ENCODE data around the gene PRDM2. TPM values are rescaled to one million over a fixed set of nuclear protein-coding genes. Genes with fewer than 3 reads are reported as not detected.

Gene PRDM2
- total and polyA plus RNA-seq, 2 donors from 2014 or later = 8.2 to 42.6 TPM

DNA sequence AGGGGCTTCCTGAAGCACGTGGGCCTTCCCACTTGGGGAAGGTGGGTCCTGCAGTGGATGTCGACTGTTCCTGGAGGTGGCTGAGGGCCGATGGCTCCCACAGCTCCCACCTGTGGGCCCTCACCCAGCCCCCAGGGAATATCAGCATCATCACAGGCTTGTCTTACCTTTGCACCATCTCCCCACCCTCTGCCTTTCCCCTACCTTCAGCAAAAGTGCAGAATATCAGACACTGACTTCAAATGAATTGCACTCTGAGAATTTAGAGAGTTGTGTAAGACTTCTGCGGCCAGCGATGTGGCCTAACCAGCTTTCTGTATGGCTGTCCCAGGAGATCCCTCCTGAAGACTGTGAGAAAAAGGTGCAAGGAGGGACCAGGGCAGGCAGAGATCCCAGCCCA lies 105.4 kb downstream of the PRDM2 start:
- no peaks in the 10 kb centered on the region for H3K27me3 ChIP-seq (ENCODE audit: control insufficient read depth, insufficient read depth, low read length)
- no peak overlapping the region for H3K27ac ChIP-seq (ENCODE audit: low read depth in 2 of 2, low read length in 2 of 2)
- no peak overlapping the region for H3K4me3 ChIP-seq (ENCODE audit: low read length in 3 of 3)
- DNase-seq (no peak), FAIRE-seq (no peak)
- no peaks in the 10 kb centered on the region for H3K36me3 ChIP-seq (ENCODE audit: control insufficient read depth in 2 of 3, insufficient read depth in 3 of 3, low read length in 3 of 3)
- peaks cover 0 to 4% (median 3%) of the 10 kb centered on the region in 3 donors for H3K4me1 ChIP-seq (ENCODE audit: control insufficient read depth in 2 of 3, insufficient read depth in 2 of 3, low read depth in 1 of 3, low read length in 3 of 3)
- no peak overlapping the region for H3K9ac ChIP-seq (ENCODE audit: low read length in 3 of 3)
- no peaks in the 10 kb centered on the region for H3K9me3 ChIP-seq (ENCODE audit: control insufficient read depth in 2 of 3, insufficient read depth in 1 of 3, low read length in 3 of 3)
- TF ChIP-seq, protein P1, sequence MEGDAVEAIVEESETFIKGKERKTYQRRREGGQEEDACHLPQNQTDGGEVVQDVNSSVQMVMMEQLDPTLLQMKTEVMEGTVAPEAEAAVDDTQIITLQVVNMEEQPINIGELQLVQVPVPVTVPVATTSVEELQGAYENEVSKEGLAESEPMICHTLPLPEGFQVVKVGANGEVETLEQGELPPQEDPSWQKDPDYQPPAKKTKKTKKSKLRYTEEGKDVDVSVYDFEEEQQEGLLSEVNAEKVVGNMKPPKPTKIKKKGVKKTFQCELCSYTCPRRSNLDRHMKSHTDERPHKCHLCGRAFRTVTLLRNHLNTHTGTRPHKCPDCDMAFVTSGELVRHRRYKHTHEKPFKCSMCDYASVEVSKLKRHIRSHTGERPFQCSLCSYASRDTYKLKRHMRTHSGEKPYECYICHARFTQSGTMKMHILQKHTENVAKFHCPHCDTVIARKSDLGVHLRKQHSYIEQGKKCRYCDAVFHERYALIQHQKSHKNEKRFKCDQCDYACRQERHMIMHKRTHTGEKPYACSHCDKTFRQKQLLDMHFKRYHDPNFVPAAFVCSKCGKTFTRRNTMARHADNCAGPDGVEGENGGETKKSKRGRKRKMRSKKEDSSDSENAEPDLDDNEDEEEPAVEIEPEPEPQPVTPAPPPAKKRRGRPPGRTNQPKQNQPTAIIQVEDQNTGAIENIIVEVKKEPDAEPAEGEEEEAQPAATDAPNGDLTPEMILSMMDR (IDR thresholded peaks at IDR 0.05; ENCODE audit: borderline replicate concordance, extremely low read depth, insufficient read depth) = no peak
- intact Hi-C loops (cut with DNase I) = no loop called here

DNA sequence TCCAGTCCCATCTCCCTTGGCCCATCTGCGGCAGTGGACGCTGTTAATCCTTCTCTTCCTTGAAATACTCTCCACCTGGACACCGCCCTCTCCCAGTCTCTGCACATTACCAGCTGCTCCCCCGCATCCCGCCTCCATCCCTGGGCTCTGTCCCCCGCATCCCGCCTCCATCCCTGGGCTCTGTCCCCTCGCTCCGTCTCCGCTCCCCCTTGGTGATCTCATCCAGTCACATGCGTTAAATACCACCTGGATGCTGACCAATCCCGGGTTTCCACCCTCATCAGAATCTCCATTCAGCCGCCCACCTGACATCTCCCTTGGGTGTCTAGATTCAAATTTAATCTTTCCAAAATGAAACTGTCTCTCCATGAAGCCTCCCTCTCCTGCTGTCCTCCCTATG lies 106.1 kb downstream of the PRDM2 start:
- TF ChIP-seq, protein P1 (IDR thresholded peaks at IDR 0.05; ENCODE audit: borderline replicate concordance, extremely low read depth, insufficient read depth) = no peak
- Histone ChIP-seq H3K9me3 (ENCODE audit: control insufficient read depth in 2 of 3, insufficient read depth in 1 of 3, low read length in 3 of 3) (no peaks in the 10 kb centered on the region), H3K9ac (ENCODE audit: low read length in 3 of 3) (no peak overlapping the region), H3K27me3 (ENCODE audit: control insufficient read depth, insufficient read depth, low read length) (no peaks in the 10 kb centered on the region), H3K4me3 (ENCODE audit: low read length in 3 of 3) (no peak overlapping the region), H3K36me3 (ENCODE audit: control insufficient read depth in 2 of 3, insufficient read depth in 3 of 3, low read length in 3 of 3) (no peaks in the 10 kb centered on the region), H3K27ac (ENCODE audit: low read depth in 2 of 2, low read length in 2 of 2) (no peak overlapping the region), H3K4me1 (ENCODE audit: control insufficient read depth in 2 of 3, insufficient read depth in 2 of 3, low read depth in 1 of 3, low read length in 3 of 3) (peaks cover 0 to 4% (median under 1%) of the 10 kb centered on the region in 3 donors)
- intact Hi-C loops (cut with DNase I) = no loop called here
- DNase-seq (no peak), FAIRE-seq (no peak)

DNA sequence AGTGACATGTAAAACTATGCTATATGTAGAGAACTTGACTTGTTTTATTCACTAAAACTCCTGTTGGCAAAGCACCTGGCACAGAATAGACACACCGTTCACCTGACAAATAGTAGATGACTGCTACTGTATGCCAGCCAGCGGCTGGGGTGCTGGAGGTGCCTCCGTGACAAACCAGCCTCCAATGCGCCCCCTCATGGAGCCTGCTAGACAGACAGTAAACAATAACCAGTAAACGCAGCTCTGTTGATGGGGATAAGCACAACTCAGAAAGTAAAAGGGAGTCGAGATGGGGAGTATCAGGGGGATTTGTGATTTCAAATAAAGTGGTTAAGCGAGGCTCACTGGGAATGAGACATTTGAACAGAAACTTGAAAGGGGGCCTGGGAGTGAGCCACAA lies 107.2 kb downstream of the PRDM2 start:
- no peaks in the 10 kb centered on the region for H3K36me3 ChIP-seq (ENCODE audit: control insufficient read depth in 2 of 3, insufficient read depth in 3 of 3, low read length in 3 of 3)
- TF ChIP-seq, protein P1 (IDR thresholded peaks at IDR 0.05; ENCODE audit: borderline replicate concordance, extremely low read depth, insufficient read depth) = peak; percentile 26
- intact Hi-C loops (cut with DNase I) = no loop called here
- H3K27ac ChIP-seq (ENCODE audit: low read depth in 2 of 2, low read length in 2 of 2) = no peak overlapping the region
- no peaks in the 10 kb centered on the region for H3K9me3 ChIP-seq (ENCODE audit: control insufficient read depth in 2 of 3, insufficient read depth in 1 of 3, low read length in 3 of 3)
- H3K4me1 ChIP-seq (ENCODE audit: control insufficient read depth in 2 of 3, insufficient read depth in 2 of 3, low read depth in 1 of 3, low read length in 3 of 3) = no peaks in the 10 kb centered on the region
- DNase-seq = peak in 2 of 5 donors; percentile 41 to 60
- no peak overlapping the region for H3K9ac ChIP-seq (ENCODE audit: low read length in 3 of 3)
- H3K4me3 ChIP-seq (ENCODE audit: low read length in 3 of 3) = no peak overlapping the region
- no peak for FAIRE-seq
- H3K27me3 ChIP-seq (ENCODE audit: control insufficient read depth, insufficient read depth, low read length) = no peaks in the 10 kb centered on the region

DNA sequence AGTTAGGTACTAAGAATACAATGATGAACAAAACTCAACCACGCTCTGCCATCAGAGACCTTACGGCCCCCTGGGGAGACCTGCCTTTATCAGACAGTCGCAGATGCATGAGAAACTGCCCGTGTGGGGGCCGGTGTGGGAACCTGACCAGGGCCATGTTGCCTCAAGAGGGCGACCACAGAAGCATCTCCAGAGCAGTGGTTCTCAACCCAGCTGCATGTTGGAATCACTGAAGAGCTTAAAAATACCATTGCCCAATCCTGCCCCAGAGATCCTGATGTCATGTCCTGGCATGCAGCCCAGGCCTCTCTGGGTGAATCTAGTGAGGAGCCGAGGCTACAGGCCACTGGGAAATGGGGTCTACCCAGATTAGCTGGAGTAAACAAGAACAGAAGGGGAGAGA lies 108.7 kb downstream of the PRDM2 start:
- Histone ChIP-seq H3K9ac (ENCODE audit: low read length in 3 of 3) (no peak overlapping the region), H3K9me3 (ENCODE audit: control insufficient read depth in 2 of 3, insufficient read depth in 1 of 3, low read length in 3 of 3) (no peaks in the 10 kb centered on the region), H3K36me3 (ENCODE audit: control insufficient read depth in 2 of 3, insufficient read depth in 3 of 3, low read length in 3 of 3) (no peaks in the 10 kb centered on the region), H3K27me3 (ENCODE audit: control insufficient read depth, insufficient read depth, low read length) (no peaks in the 10 kb centered on the region), H3K4me1 (ENCODE audit: control insufficient read depth in 2 of 3, insufficient read depth in 2 of 3, low read depth in 1 of 3, low read length in 3 of 3) (no peaks in the 10 kb centered on the region), H3K27ac (ENCODE audit: low read depth in 2 of 2, low read length in 2 of 2) (no peak overlapping the region), H3K4me3 (ENCODE audit: low read length in 3 of 3) (no peak overlapping the region)
- TF ChIP-seq, protein P1 (IDR thresholded peaks at IDR 0.05; ENCODE audit: borderline replicate concordance, extremely low read depth, insufficient read depth) = no peak
- DNase-seq (peak in 1 of 5 donors; percentile 79), FAIRE-seq (no peak)
- intact Hi-C loops (cut with DNase I) = no loop called here
